Measurements from ENCODE around the gene TEN1. TPM values are rescaled to one million over a fixed set of nuclear protein-coding genes. Genes with fewer than 3 reads are reported as not detected.
"Not testable (repeated sequence)": the region's sequence is repeated elsewhere in the genome, so short reads cannot be mapped to it uniquely, and the experiment has no call there.

TEN1 gene
- total and polyA plus RNA-seq, 8 donors: 14.2 to 121 (median 37.1) TPM; not detected in 1

DNA sequence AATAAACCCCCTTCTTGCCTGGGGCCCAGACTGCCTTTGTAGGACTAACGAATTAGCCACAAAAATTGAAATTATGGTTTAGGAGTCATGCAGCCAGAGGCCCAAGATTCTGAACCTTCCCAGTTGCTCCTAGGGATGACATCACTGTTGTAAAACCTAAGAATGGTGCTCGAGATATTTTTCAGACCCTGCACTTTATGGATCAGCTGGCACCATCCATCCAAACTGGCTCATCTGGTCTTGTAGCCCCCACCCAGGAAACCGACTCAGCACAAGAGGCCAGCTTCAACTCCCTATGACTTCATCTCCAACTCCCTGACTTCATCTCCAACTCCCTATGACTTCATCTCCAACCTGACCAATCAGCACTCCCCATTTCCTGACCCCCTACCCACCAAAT, 59.0 kb downstream of the TEN1 start:
- H3K4me3 ChIP-seq: no peak overlapping the region
- DNase-seq: no peak
- peaks cover 0 to 40% (median 6%) of the 10 kb centered on the region in 4 donors for H3K4me1 ChIP-seq
- H3K27ac ChIP-seq: peak overlapping the region in 2 of 5 donors; percentile 3 to 77
- no peaks in the 10 kb centered on the region for H3K9me3 ChIP-seq
- H3K36me3 ChIP-seq: peaks cover 46 to 58% (median 53%) of the 10 kb centered on the region in 4 donors
- intact Hi-C loops (cut with DNase I; ENCODE audit: low total_unique reads): no loop called here
- TF ChIP-seq POLR2A (IDR thresholded peaks at IDR 0.05) (no peak), POLR2AphosphoS5 (IDR thresholded peaks at IDR 0.05) (no peak), EP300 (IDR thresholded peaks at IDR 0.05) (no peak)
- TF ChIP-seq, protein P1, sequence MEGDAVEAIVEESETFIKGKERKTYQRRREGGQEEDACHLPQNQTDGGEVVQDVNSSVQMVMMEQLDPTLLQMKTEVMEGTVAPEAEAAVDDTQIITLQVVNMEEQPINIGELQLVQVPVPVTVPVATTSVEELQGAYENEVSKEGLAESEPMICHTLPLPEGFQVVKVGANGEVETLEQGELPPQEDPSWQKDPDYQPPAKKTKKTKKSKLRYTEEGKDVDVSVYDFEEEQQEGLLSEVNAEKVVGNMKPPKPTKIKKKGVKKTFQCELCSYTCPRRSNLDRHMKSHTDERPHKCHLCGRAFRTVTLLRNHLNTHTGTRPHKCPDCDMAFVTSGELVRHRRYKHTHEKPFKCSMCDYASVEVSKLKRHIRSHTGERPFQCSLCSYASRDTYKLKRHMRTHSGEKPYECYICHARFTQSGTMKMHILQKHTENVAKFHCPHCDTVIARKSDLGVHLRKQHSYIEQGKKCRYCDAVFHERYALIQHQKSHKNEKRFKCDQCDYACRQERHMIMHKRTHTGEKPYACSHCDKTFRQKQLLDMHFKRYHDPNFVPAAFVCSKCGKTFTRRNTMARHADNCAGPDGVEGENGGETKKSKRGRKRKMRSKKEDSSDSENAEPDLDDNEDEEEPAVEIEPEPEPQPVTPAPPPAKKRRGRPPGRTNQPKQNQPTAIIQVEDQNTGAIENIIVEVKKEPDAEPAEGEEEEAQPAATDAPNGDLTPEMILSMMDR (IDR thresholded peaks at IDR 0.05): no peak
- H3K27me3 ChIP-seq: no peaks in the 10 kb centered on the region
- 73 to 88% (median 80%) methylated on average over 3 of the region's 3 CpGs for WGBS, 5 donors

DNA sequence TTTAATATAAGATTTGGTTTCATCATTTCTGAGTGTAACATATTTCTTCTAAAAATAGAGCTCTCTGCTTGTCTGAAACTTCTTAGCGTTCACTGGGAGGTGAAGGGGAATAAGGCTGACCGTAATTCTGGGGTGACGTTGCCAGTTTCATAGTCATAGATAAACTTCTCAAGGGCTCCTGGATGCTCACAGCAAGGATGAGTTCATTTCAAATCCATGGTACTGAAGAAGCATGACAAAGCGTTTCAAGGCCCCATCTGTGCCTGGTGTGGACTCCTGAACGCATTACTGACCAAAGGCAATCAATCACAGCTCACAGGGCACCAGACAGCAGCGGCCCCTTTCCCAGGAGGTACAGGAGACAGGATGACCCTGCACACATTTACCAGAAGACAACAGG, 60.1 kb downstream of the TEN1 start:
- Histone ChIP-seq H3K9me3 (no peaks in the 10 kb centered on the region), H3K36me3 (peaks cover 56 to 69% (median 63%) of the 10 kb centered on the region in 4 donors), H3K4me3 (no peak overlapping the region), H3K27me3 (no peaks in the 10 kb centered on the region), H3K27ac (peak overlapping the region in 3 of 5 donors; percentile 7 to 77 (median 46)), H3K4me1 (peaks cover 0 to 32% (median 6%) of the 10 kb centered on the region in 4 donors)
- no peak for DNase-seq
- no peak for TF ChIP-seq EP300 (IDR thresholded peaks at IDR 0.05)
- peak in 2 of 3 donors; percentile 1 to 47 for TF ChIP-seq POLR2AphosphoS5 (IDR thresholded peaks at IDR 0.05)
- intact Hi-C loops (cut with DNase I; ENCODE audit: low total_unique reads): no loop called here
- WGBS, 5 donors: 76 to 85% (median 80%) methylated on average over 6 of the region's 6 CpGs

DNA sequence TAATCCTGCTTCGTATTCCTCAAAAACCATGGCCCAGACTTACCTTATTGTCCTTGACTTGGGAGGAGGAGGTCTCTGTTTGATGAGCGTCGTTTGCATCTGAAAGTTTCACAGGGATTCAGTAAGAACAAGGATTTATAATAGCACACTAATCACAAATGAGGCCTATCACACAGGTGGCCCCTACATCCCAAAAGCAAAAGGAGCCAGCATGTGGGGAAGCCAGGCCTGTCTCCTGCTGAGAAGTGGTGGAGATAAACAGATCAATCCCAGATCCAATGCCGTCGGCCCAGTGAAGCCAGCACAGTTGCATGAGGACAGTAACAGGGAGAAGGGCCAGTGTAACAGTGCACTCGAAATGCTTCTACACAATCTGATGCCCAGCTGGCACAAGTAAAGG, 61.3 kb downstream of the TEN1 start:
- Histone ChIP-seq H3K4me1 (peaks cover 0 to 24% (median 6%) of the 10 kb centered on the region in 4 donors), H3K27me3 (no peaks in the 10 kb centered on the region), H3K9me3 (no peaks in the 10 kb centered on the region), H3K36me3 (peaks cover 69 to 81% (median 76%) of the 10 kb centered on the region in 4 donors), H3K27ac (peak overlapping the region in 1 of 5 donors; percentile 77), H3K4me3 (no peak overlapping the region)
- intact Hi-C loops (cut with DNase I; ENCODE audit: low total_unique reads): no loop called here
- no peak for DNase-seq
- no peak for TF ChIP-seq POLR2AphosphoS5 (IDR thresholded peaks at IDR 0.05)
- TF ChIP-seq, protein P1 (IDR thresholded peaks at IDR 0.05): no peak
- TF ChIP-seq POLR2A (IDR thresholded peaks at IDR 0.05): no peak
- no peak for TF ChIP-seq EP300 (IDR thresholded peaks at IDR 0.05)
- 72 to 83% (median 77%) methylated on average over 6 of the region's 6 CpGs for WGBS, 5 donors

DNA sequence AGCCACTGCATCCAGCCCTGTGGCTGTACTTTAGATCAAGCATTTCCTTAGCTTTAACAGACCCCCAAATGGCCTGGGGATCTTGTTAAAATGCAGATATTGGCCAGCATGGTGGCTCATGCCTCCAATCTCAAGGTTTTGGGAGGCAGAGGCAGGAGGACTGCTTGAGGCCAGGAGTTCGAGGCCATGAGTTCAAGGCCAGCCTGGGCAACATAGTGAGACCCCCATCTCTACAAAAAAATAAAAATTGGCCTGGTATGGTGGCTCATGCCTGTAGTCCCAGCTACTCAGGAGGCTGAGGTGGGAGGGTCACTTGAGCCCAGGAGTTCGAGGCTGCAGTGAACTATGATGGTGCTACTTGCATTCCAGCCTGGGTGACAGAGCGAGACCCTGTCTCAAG, 63.8 kb downstream of the TEN1 start:
- H3K36me3 ChIP-seq: peaks cover 93 to 100% (median 99%) of the 10 kb centered on the region in 4 donors
- H3K9me3 ChIP-seq; H3K4me3 ChIP-seq; intact Hi-C loops (cut with DNase I; ENCODE audit: low total_unique reads); DNase-seq; H3K27ac ChIP-seq; H3K27me3 ChIP-seq; H3K4me1 ChIP-seq: not testable (repeated sequence)
- WGBS, 5 donors: 94 to 100% (median 98%) methylated on average over 3 of the region's 3 CpGs

DNA sequence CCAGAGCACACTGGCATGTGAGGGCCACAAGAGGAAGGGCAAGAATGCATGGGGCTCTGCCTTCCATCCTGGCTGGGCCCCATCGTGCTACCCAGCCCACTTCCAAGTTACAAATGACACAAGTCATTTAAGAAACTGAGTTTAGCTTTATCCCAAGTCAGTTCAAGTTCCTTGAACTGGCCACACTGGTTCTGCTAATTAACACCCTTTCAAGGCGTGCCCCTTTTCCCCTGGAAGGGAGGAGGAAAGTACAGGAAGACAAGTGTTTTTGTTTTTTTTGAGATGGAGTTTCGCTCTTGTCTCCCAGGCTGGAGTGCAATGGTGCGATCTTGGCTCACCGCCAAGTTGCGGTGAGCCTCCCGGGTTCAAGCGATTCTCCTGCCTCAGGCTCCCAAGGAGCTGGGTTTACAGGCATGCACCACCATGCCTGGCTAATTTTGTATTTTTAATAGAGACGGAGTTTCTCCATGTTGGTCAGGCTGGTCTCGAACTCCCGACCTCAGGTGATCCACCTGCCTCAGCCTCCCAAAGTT, 65.5 kb downstream of the TEN1 start:
- H3K4me1 ChIP-seq; intact Hi-C loops (cut with DNase I; ENCODE audit: low total_unique reads); H3K9me3 ChIP-seq; H3K27ac ChIP-seq; H3K4me3 ChIP-seq; DNase-seq; H3K27me3 ChIP-seq: not testable (repeated sequence)
- whole genome bisulfite sequencing, 5 donors: 76 to 82% (median 80%) methylated on average over 9 to 11 of the region's 11 CpGs
- H3K36me3 ChIP-seq: peaks cover 99 to 100% (median 100%) of the 10 kb centered on the region in 4 donors

DNA sequence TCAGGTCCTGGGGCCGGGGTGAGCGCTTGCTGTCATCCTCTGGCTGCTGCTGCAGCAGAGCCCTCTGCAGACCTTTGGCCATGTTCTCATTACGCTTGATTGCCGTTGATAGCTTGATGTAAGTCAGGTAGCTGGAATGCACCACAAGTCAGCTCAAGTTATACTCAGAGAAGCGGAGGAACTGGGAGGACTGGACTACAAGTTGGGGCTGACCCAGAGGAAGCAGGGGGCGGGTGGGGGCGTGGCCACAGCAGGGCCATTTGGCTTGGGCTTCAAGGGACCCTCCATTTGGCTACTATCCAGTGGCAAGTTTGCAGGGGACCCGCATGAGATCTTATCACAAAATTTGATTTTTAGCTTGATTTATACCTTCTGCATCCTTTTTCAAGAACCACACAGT, 67.0 kb downstream of the TEN1 start:
- Histone ChIP-seq H3K27me3 (no peaks in the 10 kb centered on the region), H3K4me3 (no peak overlapping the region), H3K4me1 (peaks cover 0 to 3% (median under 1%) of the 10 kb centered on the region in 4 donors), H3K9me3 (no peaks in the 10 kb centered on the region), H3K27ac (no peak overlapping the region), H3K36me3 (peaks cover 92 to 100% (median 100%) of the 10 kb centered on the region in 4 donors)
- 79 to 91% (median 88%) methylated on average over 6 to 8 of the region's 8 CpGs for WGBS, 5 donors
- no peak for DNase-seq
- TF ChIP-seq EP300 (IDR thresholded peaks at IDR 0.05) (no peak), POLR2A (IDR thresholded peaks at IDR 0.05) (no peak), POLR2AphosphoS5 (IDR thresholded peaks at IDR 0.05) (no peak)
- TF ChIP-seq, protein P1 (IDR thresholded peaks at IDR 0.05): no peak
- intact Hi-C loops (cut with DNase I; ENCODE audit: low total_unique reads): no loop called here

Measured in stomach (tissue), 9 donors.